Measurements from ENCODE around the gene LRTM2. TPM values are rescaled to one million over a fixed set of nuclear protein-coding genes. Genes with fewer than 3 reads are reported as not detected.

The LRTM2 gene
- total and polyA plus RNA-seq, 7 donors = 0.09 to 0.41 TPM; not detected in 5

DNA sequence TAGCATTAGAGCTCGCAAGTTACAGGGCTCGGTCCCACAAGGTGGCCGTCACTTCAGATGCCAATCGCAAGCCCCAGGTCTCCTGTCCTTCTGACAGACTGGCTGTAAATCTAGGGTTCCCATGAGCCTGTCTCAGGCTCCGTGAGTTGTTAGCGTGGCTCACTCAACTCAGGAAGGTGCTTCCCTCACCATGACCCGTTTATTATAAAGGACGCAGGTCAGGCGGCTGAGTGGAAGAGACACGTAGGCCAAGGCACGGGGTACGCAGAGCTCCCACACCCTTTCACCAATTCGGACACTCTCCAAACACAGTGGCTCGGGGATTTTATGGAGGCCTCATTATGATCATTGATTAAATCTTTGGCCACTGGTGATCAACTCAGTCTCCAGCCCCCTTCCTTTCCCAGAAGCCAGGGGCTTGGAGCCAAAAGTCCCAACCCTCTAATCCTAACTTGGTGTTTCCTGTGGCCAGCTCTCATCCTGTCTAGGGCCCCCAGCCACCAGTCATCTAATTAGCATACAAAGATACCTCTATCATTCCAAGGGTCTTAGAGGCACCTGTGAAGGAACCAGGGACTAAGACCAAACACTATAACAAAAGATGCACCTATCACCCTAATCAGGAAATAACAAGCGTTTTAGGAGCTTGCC, 25.8 kb upstream of the LRTM2 start:
- H3K27me3 ChIP-seq = no peaks in the 10 kb centered on the region
- no peaks in the 10 kb centered on the region for H3K9me3 ChIP-seq
- H3K36me3 ChIP-seq = no peaks in the 10 kb centered on the region
- intact Hi-C loops (cut with DNase I) = loop anchor here (5.0 kb wide), 3 partner anchors 162 to 493 kb away; partner anchors contain the start of gene CACNA1C
- H3K4me1 ChIP-seq = peaks cover 0 to 40% (median 28%) of the 10 kb centered on the region in 4 donors
- 90 to 92% methylated on average over 15 of the region's 15 CpGs for WGBS, 2 donors
- H3K4me3 ChIP-seq = no peak overlapping the region
- peak overlapping the region; percentile 2 to 86 (median 80) for H3K27ac ChIP-seq
- DNase-seq = no peak
- TF ChIP-seq EP300 (IDR thresholded peaks at IDR 0.05) (no peak), POLR2AphosphoS5 (IDR thresholded peaks at IDR 0.05) (no peak), POLR2A (IDR thresholded peaks at IDR 0.05) (no peak)

- WGBS, 2 donors = 76 to 78% methylated on average over 19 of the region's 19 CpGs
- peaks cover 0 to 40% (median 28%) of the 10 kb centered on the region in 4 donors for H3K4me1 ChIP-seq
- H3K36me3 ChIP-seq = no peaks in the 10 kb centered on the region
- H3K27ac ChIP-seq = peak overlapping the region; percentile 78 to 86 (median 82)
- intact Hi-C loops (cut with DNase I) = loop anchor here (5.0 kb wide), 2 partner anchors 257 to 492 kb away; partner anchors contain the start of gene CACNA1C
- TF ChIP-seq POLR2A (IDR thresholded peaks at IDR 0.05) (no peak), CTCF (IDR thresholded peaks at IDR 0.05) (no peak), EP300 (IDR thresholded peaks at IDR 0.05) (no peak), POLR2AphosphoS5 (IDR thresholded peaks at IDR 0.05) (no peak)
- H3K4me3 ChIP-seq = peak overlapping the region in 2 of 4 donors; percentile 56 to 64
- no peaks in the 10 kb centered on the region for H3K27me3 ChIP-seq
- DNase-seq = no peak
- no peaks in the 10 kb centered on the region for H3K9me3 ChIP-seq
These were observed 25.1 kb upstream of the LRTM2 start for GRCh38 chr12:1795221-1795784.

GRCh38 chr12:1795785-1796514, 24.4 kb upstream of the LRTM2 start:
- Histone ChIP-seq H3K27ac (peak overlapping the region; percentile 78 to 86 (median 84)), H3K9me3 (no peaks in the 10 kb centered on the region)
- intact Hi-C loops (cut with DNase I) = loop anchor here (1.0 to 5.0 kb wide), 5 partner anchors 144 to 787 kb away; partner anchors contain the start of gene CACNA1C

GRCh38 chr12:1796515-1797010, 23.8 kb upstream of the LRTM2 start:
- intact Hi-C loops (cut with DNase I) = loop anchor here (1.0 to 5.0 kb wide), 5 partner anchors 144 to 786 kb away; partner anchors contain the start of gene CACNA1C

More at GRCh38 chr12:1795785-1796514, 24.4 kb upstream of the LRTM2 start:
- Histone ChIP-seq H3K27me3 (no peaks in the 10 kb centered on the region), H3K36me3 (no peaks in the 10 kb centered on the region), H3K4me1 (peaks cover 0 to 40% (median 31%) of the 10 kb centered on the region in 4 donors), H3K4me3 (peak overlapping the region; percentile 34 to 64 (median 58))
- TF ChIP-seq POLR2A (IDR thresholded peaks at IDR 0.05) = peak in 1 of 2 donors; percentile 67
- peak in 1 of 4 donors; percentile 42 for TF ChIP-seq EP300 (IDR thresholded peaks at IDR 0.05)
- peak; percentile 74 to 95 (median 83) for TF ChIP-seq CTCF (IDR thresholded peaks at IDR 0.05)
- TF ChIP-seq POLR2AphosphoS5 (IDR thresholded peaks at IDR 0.05) = peak; percentile 52 to 88 (median 75)
- DNase-seq = peak; percentile 96
- WGBS, 2 donors = 3 to 4% methylated on average over 45 of the region's 45 CpGs

More at GRCh38 chr12:1796515-1797010, 23.8 kb upstream of the LRTM2 start:
- Histone ChIP-seq H3K36me3 (no peaks in the 10 kb centered on the region), H3K4me1 (peaks cover 0 to 35% (median 31%) of the 10 kb centered on the region in 4 donors), H3K4me3 (peak overlapping the region; percentile 34 to 64 (median 58)), H3K27ac (peak overlapping the region; percentile 78 to 86 (median 84)), H3K27me3 (no peaks in the 10 kb centered on the region), H3K9me3 (no peaks in the 10 kb centered on the region)
- DNase-seq = no peak
- WGBS, 2 donors = 1 to 3% methylated on average over 43 of the region's 43 CpGs
- TF ChIP-seq POLR2AphosphoS5 (IDR thresholded peaks at IDR 0.05) = no peak
- TF ChIP-seq CTCF (IDR thresholded peaks at IDR 0.05) = no peak
- no peak for TF ChIP-seq EP300 (IDR thresholded peaks at IDR 0.05)
- no peak for TF ChIP-seq POLR2A (IDR thresholded peaks at IDR 0.05)

Data from sigmoid colon (tissue), 7 donors.